ENCODE data around the gene FALEC.
A peak's percentile ranks its signal among the peaks of the same experiment; 100 is the strongest.

The FALEC gene

DNA sequence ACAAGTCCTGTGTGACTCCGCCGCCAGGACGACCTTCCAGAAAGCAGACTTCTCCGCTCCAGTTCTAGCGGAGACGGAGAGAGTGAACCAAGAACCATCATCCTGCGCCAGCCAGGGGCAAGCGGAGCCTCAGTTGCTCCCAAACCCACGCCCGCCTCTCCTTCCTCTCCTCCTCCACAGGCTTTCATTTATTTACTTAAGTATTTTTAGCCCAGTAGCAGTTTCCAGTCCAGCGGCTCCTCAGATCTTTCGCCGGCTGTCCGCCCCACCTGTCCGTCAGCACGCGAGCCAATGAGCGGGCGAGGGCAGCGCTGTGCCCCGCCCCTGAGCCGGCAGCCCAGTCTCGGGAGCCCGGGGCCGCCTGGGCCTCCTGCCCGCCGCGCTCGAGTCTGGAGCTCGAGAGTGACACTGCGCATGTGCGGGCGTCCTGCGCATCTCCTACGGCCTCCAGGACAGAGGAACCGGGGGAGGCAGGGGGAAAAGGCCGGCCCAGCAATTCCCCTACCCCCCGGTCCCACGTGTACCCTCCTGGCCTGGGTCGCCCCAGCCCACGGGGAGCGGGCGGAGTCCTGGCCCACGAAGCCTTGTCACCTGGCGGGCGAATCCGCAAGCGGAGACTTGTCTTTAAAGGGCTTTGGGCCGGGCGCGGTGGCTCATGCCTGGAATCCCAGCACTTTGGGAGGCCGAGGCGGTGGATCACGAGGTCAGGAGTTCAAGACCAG lies at the start of gene FALEC:
TSS of gene FALEC (plus strand) at position 425 of the 722 bp plus-strand sequence.
- DNase-seq, result peak; percentile 97

- DNase-seq, result no peak
These were observed 48.6 kb upstream of the FALEC start for GRCh38 chr1:150466964-150467363.

- DNase-seq, result no peak
These were observed 46.3 kb upstream of the FALEC start for GRCh38 chr1:150469291-150469690.

GRCh38 chr1:150472601-150473200 lies 42.9 kb upstream of the FALEC start:
- DNase-seq, result no peak

DNA sequence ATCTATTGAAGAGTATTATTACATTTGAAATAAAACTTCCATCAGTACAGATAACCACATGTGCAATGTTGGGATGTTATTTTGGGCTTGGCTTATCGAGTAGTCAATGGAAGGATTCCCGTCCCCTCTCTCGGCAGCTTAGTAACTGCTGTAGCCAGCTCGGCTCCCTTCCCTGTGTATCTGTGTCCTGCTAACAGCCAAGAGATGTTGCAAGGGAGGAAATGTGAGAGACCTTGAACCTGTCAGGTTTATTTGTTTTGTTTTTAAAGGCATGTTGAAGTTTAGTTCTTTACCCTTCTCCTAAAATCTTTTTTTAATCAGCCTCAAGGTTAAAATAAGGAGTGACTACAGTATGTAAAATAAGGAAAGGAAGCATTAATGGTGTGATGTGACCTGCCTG lies 41.9 kb upstream of the FALEC start:
- DNase-seq, result no peak

GRCh38 chr1:150474869-150475268 lies 40.7 kb upstream of the FALEC start:
- DNase-seq, result no peak

DNA sequence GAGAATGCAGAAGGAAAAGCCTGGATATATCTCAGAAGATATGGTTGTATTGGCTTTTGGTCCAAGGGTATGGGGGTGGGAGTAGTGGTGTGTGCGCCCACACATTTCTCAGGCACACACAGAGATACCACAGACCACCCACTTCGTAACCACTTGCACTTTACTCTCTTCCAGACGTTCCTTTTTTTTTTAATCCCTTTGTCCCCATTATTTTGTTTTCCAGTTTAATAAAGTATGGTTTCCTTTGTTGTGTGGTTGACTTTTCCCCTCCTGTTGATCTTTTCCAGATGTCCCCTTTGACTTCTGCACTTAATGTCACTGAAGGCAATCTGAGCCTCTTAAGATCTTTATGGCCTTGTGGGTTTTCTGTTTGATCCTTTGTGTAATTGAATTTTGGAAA lies 38.8 kb upstream of the FALEC start:
- DNase-seq, result no peak

DNA sequence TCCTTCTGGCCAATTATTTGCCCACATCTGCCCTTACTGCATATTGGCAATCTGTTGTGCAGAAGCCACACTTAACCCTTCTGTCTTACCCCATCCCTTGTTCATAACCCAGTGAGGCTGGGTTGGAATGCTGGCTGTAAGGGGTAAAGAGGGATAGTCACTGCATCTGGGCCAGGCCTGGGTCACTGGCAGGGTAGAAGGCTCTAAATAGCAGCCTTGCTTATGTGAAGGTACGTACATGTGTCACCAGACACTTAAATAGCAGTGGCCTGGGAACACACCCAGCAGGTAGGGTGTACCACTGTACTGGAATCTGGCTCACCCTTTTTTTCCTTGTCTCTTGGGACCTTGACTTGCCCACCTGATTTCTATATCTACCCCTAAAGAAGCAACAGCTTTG lies 38.2 kb upstream of the FALEC start:
- no peak for DNase-seq

DNA sequence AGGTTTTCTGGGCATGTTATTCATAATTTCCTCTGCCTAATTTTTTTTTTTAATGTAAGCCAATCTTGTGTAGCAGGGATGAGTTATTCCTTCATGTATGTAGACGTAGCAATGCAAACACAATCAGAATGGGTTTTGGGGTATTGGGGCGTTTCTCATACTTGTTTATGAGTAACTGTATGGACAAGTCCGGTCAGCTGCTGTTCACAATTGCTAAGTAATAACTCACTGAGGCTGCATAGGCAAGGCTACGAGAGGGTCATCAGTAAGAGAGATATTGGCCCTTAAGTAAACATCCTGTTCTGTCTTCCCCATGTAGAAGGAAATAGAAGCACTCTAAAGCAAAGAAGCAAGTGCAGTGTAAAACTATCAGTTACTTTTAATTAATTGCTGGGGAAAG lies 37.8 kb upstream of the FALEC start:
- DNase-seq, result no peak

- no peak for DNase-seq
These were observed 36.2 kb upstream of the FALEC start for GRCh38 chr1:150479370-150479769.

DNA sequence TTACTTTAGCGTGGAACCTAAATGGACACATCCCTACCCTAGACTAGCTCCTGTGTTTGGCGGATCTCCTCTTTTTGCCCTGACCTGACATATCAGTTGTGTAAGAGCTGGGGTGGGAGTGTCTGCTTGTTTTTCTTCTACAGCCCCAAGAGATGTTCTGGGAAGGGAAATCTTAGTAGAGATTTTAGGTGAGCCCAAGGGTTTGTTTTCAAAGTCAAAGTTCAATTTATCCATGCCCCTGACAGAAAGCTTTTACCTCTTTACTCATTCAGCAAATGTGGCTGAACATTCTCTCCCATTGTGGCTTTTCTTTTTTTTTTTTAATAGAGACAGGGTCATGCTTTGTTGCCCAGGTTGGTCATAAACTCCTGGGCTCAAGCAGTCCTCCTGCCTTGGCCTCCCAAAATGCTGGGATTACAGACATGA lies 35.6 kb upstream of the FALEC start:
- no peak for DNase-seq

- DNase-seq, result no peak
These were observed 31.1 kb upstream of the FALEC start for GRCh38 chr1:150484431-150484830.

DNA sequence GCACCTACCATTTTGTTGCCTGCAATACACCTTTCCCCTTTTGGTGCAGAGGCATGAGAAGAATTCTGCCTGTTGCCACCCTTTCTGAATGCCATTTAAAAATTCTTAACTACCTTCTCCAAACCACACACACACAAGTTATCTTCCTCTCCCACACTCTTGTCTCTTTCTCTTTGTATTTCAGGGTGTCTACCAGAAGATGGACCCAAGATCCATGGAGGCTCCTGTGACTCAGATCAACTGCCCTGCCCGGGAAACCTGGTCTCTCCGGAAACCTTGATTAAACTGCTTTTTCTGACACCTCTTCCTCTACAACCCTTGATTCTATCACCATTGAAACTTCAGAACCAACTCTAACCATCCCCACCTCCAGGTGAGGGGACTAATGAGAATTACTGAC lies 30.7 kb upstream of the FALEC start:
- DNase-seq, result peak; percentile 13

DNA sequence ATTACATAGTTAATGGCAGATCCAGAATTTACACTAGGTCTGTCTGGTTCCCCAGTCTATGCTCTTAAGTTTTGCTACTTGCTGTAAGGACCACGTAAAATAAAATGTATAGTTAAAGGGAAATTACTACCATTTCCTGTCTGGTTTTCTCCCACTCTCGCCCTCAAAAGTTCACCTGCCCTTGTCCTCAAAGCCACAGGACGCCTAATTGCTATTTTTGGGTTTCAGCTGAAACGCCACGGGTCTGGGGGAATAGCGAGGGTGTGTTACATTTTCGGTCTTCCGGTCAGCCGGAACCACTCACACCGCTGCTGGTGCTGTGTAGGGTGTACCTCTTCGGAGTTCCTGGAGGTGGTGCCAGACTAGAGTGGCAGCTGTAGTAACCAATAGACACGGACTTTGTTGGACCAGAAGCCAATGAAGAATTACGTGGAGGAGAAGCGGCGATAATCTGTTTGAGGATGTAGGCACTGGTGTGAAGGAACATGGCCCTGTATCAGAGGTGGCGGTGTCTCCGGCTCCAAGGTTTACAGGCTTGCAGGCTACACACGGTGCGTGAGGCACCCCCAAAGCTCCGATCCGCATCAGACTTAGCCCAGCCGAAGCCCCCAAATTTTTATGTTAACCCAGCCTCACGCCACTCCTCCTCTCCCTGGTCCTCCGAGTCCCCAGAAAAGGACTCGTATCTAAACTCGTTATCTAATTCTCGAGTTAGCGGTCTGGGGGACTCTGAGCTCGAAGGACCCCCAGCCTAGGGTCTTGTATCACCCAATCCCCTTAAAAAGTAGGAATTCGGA lies 28.4 kb upstream of the FALEC start, which contains the start of gene TARS2:
TSS of gene TARS2 (plus strand) at position 454 of the 797 bp plus-strand sequence. CDS start at position 486, 32 bp downstream.
- peak; percentile 100 for DNase-seq

- DNase-seq, result no peak
These were observed 27.8 kb upstream of the FALEC start for GRCh38 chr1:150487763-150488115.

GRCh38 chr1:150493175-150493574 lies 22.4 kb upstream of the FALEC start:
- no peak for DNase-seq

- no peak for DNase-seq
These were observed 17.2 kb upstream of the FALEC start for GRCh38 chr1:150498342-150498741.

- DNase-seq, result no peak
These were observed 10.1 kb upstream of the FALEC start for GRCh38 chr1:150505431-150505830.

DNA sequence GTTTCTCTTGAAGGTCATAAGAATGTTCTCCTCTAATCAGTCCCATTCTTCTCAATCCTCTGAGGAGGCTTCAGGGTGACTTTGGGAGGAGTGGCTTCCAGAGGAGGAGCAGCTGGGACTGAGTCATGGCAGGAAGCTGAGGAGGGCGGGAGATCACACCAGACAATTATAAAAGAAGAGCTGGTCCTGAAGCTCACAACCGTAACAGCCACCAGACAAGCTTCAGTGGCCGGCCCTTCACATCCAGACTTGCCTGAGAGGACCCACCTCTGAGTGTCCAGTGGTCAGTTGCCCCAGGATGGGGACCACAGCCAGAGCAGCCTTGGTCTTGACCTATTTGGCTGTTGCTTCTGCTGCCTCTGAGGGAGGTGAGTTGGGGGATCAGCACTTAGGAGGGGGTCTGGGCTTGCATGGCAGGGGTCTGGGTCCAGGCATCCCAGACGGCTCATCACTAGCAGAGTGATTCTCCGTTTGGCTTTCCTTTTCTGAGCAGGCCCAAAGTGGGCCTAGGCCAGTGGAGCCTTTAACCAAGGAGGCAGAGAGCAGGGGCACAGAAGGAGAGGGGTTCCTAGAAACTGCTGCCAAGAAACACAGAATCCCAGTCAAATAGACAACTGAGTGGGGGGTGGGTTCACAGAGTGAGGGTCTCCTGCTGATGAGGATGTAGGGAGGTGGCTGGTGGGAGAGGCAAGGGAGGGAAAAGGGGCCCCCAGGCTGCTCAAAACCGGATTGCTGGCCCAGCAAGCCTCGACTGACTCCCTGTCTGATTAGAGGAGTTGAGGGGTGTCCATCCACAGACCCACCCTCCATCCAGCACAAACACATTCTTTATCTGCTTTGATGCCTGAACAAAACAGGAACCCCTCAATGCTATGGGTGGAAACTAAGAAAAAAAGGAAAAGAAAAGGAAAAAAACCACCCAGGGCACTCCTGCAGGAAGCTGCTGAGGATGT lies 7.4 kb upstream of the FALEC start, which contains the start of gene ECM1:
TSS of gene ECM1 (plus strand) at position 198 of the 953 bp plus-strand sequence. CDS start at position 299, 101 bp downstream.
- no peak for DNase-seq

DNA sequence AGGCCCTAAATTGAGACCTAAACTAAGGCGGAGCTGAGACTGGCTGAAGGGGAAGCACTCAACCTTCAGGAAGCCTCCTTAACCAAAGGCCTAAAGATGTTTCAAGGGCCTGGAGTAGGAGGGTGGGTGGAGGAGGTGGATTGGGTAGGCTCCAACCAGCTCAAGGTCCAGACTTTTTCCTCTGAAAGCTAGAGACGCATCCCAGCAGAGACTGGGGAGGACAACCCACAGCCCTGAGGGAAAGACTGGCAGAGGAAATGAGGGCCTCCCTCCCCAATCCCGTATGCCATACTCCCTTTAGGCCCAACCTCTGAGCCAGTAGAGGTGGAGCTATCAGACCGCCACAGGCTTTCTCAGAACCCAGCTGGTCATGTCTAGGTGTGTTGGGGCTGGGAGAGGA lies 6.6 kb upstream of the FALEC start:
- no peak for DNase-seq

DNA sequence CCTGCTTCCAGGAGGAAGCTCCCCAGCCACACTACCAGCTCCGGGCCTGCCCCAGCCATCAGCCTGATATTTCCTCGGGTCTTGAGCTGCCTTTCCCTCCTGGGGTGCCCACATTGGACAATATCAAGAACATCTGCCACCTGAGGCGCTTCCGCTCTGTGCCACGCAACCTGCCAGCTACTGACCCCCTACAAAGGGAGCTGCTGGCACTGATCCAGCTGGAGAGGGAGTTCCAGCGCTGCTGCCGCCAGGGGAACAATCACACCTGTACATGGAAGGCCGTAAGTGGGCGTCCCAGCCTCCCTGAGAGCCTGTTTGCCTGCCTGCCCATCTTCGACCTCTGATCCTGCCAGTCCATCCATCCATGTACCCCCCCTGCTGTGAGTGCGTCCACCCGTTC lies 4.0 kb upstream of the FALEC start:
- peak; percentile 72 for DNase-seq

DNA sequence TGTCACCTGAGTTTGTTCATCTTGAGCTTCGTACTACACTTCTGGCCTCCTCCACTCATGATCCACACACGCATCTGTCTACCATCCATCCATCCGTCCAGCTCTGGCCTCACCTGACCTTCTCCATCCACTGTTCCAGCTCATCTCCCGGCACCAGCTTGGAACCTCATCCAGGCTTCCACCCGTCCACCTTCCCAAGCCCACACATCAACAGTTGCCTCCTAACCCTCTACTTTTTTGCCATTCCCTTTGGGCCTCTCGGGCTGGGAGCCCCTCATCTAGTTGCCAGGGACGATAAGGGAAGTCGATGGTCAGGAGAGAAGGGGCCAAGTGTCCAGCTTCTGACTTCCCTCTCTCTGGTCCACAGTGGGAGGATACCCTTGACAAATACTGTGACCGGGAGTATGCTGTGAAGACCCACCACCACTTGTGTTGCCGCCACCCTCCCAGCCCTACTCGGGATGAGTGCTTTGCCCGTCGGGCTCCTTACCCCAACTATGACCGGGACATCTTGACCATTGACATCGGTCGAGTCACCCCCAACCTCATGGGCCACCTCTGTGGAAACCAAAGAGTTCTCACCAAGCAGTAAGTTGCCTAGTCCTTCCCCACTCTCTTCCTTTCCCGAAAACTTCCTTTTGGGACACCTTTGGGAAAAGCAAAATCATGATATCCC lies 3.4 kb upstream of the FALEC start:
- DNase-seq, result no peak

All from NCI-H1092 treated with DMSO at 0.1 percent for 48 hours (cell line).